NCI-H2081 (cell line): ENCODE measurements around the gene CASTOR2.
"Not testable (repeated sequence)": the region's sequence is repeated elsewhere in the genome, so short reads cannot be mapped to it uniquely, and the experiment has no call there.

Experiments
- DNase-seq, 2 experiments: peaks; one replicate each; lab custom pipeline; 2025; lab: John Stamatoyannopoulos, UW

Gene CASTOR2

GRCh38 chr7:75050501-75050900 is 86.0 kb downstream of the CASTOR2 start:
- DNase-seq = no peak

DNA sequence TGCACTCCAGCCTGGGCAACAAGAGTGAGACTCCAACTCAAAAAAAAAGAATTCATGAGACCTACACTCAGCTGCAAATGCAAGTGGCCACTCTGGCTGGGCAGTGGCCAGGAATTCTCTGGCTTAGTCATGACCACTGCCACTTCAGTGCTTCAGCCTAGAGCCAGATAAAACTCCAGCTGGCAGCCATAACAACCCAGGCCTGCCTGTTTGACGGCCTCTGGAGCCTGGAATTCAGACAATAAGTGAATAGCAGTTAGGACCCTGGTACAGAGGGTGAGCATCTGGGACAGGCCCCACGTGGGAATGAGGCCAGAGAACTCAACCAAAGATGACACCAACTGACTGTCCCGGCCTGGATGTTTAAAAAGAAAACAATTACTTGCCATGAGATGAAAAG is 90.2 kb downstream of the CASTOR2 start:
- no peak for DNase-seq

- no peak for DNase-seq
These were observed 90.7 kb downstream of the CASTOR2 start for GRCh38 chr7:75055155-75055554.

DNA sequence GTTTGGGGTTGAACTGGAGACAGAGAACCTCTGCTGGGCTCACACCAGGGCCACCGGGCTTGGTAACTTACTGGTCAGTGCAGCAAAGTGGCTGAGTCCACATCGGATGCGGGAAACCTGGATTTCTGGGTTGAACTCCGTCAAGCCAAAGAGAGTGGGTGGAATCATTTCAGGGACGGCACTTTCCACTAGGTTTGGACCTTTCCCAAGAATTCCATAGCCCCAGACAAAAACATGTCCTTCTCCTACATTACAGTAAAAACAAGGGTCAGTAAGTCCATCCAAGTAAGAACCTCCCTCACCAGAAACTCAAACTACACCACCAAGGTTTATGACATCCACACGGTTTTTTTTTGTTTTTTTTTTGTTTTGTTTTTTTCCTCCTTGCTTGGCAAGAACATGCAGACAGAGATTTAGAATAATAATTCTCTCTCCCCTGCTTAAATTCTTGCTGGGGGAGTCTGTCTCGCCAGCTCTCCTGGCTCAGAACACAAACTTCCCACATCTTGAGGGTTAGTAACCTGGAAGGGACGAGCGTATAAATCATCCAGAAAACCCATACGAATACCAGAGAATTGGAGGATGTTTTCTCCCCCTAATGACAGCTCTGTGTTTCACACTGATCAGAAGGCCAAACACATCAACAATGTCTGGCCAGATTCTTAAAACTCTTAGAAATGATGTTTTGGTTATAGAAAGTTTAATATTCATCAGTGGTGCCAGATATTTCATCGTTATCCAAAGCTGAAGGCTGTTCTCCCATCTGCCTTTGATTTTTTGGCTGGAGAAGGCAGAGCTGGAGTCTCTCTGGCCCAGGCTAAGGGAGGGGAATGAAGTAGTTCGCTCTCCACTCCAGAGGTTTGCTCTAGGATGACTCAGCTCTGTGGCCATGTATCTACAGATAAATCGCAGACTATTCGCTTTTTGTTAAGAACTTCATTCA is 91.6 kb downstream of the CASTOR2 start:
- DNase-seq = no peak

GRCh38 chr7:75058406-75058805 is 93.9 kb downstream of the CASTOR2 start:
- DNase-seq = no peak

DNA sequence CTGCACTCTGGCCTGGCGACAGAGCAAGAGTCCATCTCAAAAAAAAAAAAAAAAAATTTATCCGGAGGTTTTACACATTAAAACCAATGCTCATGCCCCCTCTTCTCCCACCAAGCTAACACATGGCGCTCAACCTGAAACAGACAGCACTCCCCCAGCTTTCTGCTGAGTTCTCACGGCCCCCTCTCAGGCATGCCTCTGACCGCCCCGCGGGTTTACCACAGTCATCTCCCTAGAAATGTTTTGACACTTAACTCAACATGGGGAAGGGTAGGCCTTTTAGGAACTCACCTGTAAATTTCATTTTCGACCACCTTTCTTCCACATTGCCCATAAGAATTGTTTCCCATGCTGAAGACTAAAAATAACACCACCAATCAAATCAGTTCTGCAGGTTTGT is 99.8 kb downstream of the CASTOR2 start:
- DNase-seq = no peak

DNA sequence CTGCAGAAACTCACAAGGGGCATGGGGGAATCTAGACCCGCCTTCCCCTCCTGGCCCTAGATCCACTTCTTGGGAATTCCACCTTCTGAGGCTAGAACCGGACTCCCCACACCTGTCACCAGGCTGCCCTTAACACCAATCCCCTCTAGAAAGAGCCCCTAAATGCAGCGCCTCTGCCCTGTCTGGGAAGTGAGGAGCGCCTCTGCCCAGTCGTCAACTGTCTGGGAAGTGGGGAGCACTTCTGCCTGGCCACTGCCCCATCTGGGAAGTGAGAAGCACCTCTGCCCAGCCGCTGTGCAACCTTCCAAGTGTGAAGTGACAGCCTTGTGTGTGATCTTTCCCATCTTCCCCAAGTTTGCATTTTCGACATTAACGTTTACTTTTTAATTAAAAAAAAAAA is 100.3 kb downstream of the CASTOR2 start:
- no peak for DNase-seq

DNA sequence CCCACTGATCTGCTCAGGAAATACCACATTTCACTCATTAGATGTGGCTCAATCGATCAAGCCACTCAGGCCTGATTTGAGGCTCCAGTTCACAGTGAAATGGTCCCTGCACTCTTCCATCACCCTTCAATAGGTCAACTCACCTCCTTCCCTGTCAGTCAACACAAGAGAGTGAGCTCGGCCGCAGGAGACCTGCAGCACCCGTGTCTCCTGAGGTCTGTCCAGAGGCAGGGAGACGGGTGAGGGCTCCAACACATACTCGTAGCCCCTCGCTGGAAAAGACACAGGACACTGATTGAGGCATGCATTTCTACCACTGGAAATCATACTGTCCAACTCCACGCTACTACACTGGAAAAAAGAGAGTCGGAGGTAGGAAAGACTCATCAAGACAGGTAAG is 102.0 kb downstream of the CASTOR2 start:
- no peak for DNase-seq

GRCh38 chr7:75072981-75073283 is 108.4 kb downstream of the CASTOR2 start:
- no peak for DNase-seq

- DNase-seq = not testable (repeated sequence)
These were observed 109.7 kb downstream of the CASTOR2 start for GRCh38 chr7:75074262-75074641.
